Chondrocyte (in vitro differentiated cells): ENCODE results near the gene CAMK1G. TPM values are rescaled to one million over a fixed set of nuclear protein-coding genes. Genes with fewer than 3 reads are reported as not detected.

Source experiments
- DNase-seq: peaks from one replicate; pipeline ENCODE4 v3.0.0; 2021; ENCODE audit warnings: mixed read lengths, low spot score
- H3K27ac Mint-ChIP-seq: one replicate; pipeline ENCODE4 v1.8.0; 2021; ENCODE audit warnings: mild to moderate bottlenecking, moderate library complexity, mixed read lengths; ENCODE audit not compliant: unreplicated experiment
- H3K27me3 Mint-ChIP-seq: 2 replicates; pipeline ENCODE4 v1.8.0; 2021; ENCODE audit warnings: low read depth, mixed read lengths
- H3K36me3 Mint-ChIP-seq: 2 replicates; pipeline ENCODE4 v1.8.0; 2021; ENCODE audit warnings: low read depth, mixed read lengths
- H3K4me1 Mint-ChIP-seq: 2 replicates; pipeline ENCODE4 v1.8.0; 2021; ENCODE audit warnings: low read depth, mild to moderate bottlenecking, mixed read lengths
- H3K4me3 Mint-ChIP-seq: one replicate; pipeline ENCODE4 v1.8.0; 2021; ENCODE audit warnings: mild to moderate bottlenecking, moderate library complexity, mixed read lengths; ENCODE audit not compliant: unreplicated experiment
- H3K9me3 Mint-ChIP-seq: 2 replicates; pipeline ENCODE4 v1.8.0; 2021; ENCODE audit warnings: low read depth, mixed read lengths
- total RNA-seq: library from RNA; stranded (reverse); gene quantifications from 3 replicates; pipeline ENCODE4 v1.2.1, GENCODE V29; 2021
- TF ChIP-seq, protein P1 (sequence below): fragments of 200-600 bp; sonication (generic); IDR thresholded peaks from 2 replicates; pipeline ENCODE4 v1.5.0; 2021; ENCODE audit warnings: antibody characterized with exemption, mild to moderate bottlenecking, moderate library complexity

CAMK1G gene
- total RNA-seq, 1 donor from 2014 or later: not detected

- no peak overlapping the region for H3K4me3 Mint-ChIP-seq
Measured at GRCh38 chr1:209616366-209617046, 33.0 kb downstream of the CAMK1G start.

GRCh38 chr1:209617047-209617673, 33.6 kb downstream of the CAMK1G start:
- Mint-ChIP-seq H3K36me3 (peaks cover 5% of the 10 kb centered on the region), H3K4me3 (no peak overlapping the region), H3K9me3 (no peaks in the 10 kb centered on the region), H3K4me1 (peaks cover 17% of the 10 kb centered on the region), H3K27me3 (peaks cover 7% of the 10 kb centered on the region), H3K27ac (no peak overlapping the region)
- DNase-seq: no peak
- TF ChIP-seq, protein P1, sequence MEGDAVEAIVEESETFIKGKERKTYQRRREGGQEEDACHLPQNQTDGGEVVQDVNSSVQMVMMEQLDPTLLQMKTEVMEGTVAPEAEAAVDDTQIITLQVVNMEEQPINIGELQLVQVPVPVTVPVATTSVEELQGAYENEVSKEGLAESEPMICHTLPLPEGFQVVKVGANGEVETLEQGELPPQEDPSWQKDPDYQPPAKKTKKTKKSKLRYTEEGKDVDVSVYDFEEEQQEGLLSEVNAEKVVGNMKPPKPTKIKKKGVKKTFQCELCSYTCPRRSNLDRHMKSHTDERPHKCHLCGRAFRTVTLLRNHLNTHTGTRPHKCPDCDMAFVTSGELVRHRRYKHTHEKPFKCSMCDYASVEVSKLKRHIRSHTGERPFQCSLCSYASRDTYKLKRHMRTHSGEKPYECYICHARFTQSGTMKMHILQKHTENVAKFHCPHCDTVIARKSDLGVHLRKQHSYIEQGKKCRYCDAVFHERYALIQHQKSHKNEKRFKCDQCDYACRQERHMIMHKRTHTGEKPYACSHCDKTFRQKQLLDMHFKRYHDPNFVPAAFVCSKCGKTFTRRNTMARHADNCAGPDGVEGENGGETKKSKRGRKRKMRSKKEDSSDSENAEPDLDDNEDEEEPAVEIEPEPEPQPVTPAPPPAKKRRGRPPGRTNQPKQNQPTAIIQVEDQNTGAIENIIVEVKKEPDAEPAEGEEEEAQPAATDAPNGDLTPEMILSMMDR: no peak

More at GRCh38 chr1:209616366-209617046, 33.0 kb downstream of the CAMK1G start:
- TF ChIP-seq, protein P1: no peak
- no peak overlapping the region for H3K27ac Mint-ChIP-seq
- H3K9me3 Mint-ChIP-seq: no peaks in the 10 kb centered on the region
- peaks cover 17% of the 10 kb centered on the region for H3K4me1 Mint-ChIP-seq
- no peak for DNase-seq
- H3K36me3 Mint-ChIP-seq: peaks cover 5% of the 10 kb centered on the region
- peaks cover 7% of the 10 kb centered on the region for H3K27me3 Mint-ChIP-seq

GRCh38 chr1:209617755-209618154, 34.2 kb downstream of the CAMK1G start:
- Mint-ChIP-seq H3K4me1 (peaks cover 17% of the 10 kb centered on the region), H3K27me3 (peaks cover 7% of the 10 kb centered on the region), H3K27ac (no peak overlapping the region)

GRCh38 chr1:209618291-209618690, 34.8 kb downstream of the CAMK1G start:
- Mint-ChIP-seq H3K4me3 (no peak overlapping the region), H3K36me3 (peaks cover 5% of the 10 kb centered on the region), H3K4me1 (peaks cover 17% of the 10 kb centered on the region), H3K27me3 (peaks cover 7% of the 10 kb centered on the region), H3K9me3 (no peaks in the 10 kb centered on the region), H3K27ac (no peak overlapping the region)
- TF ChIP-seq, protein P1: no peak
- DNase-seq: no peak

More at GRCh38 chr1:209617755-209618154, 34.2 kb downstream of the CAMK1G start:
- Mint-ChIP-seq H3K4me3 (no peak overlapping the region), H3K9me3 (no peaks in the 10 kb centered on the region), H3K36me3 (peaks cover 5% of the 10 kb centered on the region)
- no peak for DNase-seq
- TF ChIP-seq, protein P1: no peak

- no peak overlapping the region for H3K4me3 Mint-ChIP-seq
- H3K9me3 Mint-ChIP-seq: no peaks in the 10 kb centered on the region
- DNase-seq: no peak
- peaks cover 2% of the 10 kb centered on the region for H3K27me3 Mint-ChIP-seq
- H3K4me1 Mint-ChIP-seq: peaks cover 17% of the 10 kb centered on the region
- H3K27ac Mint-ChIP-seq: no peak overlapping the region
- TF ChIP-seq, protein P1: no peak
- peaks cover 5% of the 10 kb centered on the region for H3K36me3 Mint-ChIP-seq
Measured at GRCh38 chr1:209618756-209619420, 35.4 kb downstream of the CAMK1G start.
